Posterior vena cava (tissue), 2 donors: Measurements from ENCODE around the gene SERPINA9. TPM values are rescaled to one million over a fixed set of nuclear protein-coding genes. Genes with fewer than 3 reads are reported as not detected.
"Not testable (repeated sequence)": the region's sequence is repeated elsewhere in the genome, so short reads cannot be mapped to it uniquely, and the experiment has no call there.

ENCODE experiments used
- DNase-seq: peaks from one replicate; pipeline ENCODE4 v3.0.0-alpha.2; 2020; ENCODE audit warnings: low spot score
- intact Hi-C, 2 donors: fragments of 100-400 bp; cut with DNase I; formaldehyde crosslinking; loops; one replicate each; pipeline versions ENCODE4 v1.14.1 to v1.14.2; 2022 to 2023
- long read RNA-seq, 2 donors: library from polyadenylated mRNA; unstranded; transcript quantifications; one replicate each; pipeline ENCODE4 v2.0.0, GENCODE V29; 2020 to 2021
- total RNA-seq, 2 donors: library from RNA; stranded (reverse); fragmentation: NEBNext Ultra II Directional; extraction: Animal tissue kit (Norgen Biotek cat#: 25700); gene quantifications; one replicate each; pipeline ENCODE4 v1.2.1, GENCODE V29; 2021
- donor health status: DM: yes; HTN: yes; CAD: no.
- donor health status: DM: yes; HTN: yes; CAD: no.

Gene SERPINA9, protein sequence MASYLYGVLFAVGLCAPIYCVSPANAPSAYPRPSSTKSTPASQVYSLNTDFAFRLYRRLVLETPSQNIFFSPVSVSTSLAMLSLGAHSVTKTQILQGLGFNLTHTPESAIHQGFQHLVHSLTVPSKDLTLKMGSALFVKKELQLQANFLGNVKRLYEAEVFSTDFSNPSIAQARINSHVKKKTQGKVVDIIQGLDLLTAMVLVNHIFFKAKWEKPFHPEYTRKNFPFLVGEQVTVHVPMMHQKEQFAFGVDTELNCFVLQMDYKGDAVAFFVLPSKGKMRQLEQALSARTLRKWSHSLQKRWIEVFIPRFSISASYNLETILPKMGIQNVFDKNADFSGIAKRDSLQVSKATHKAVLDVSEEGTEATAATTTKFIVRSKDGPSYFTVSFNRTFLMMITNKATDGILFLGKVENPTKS
- not detected for total RNA-seq
- long read RNA-seq, donor 1, result 0 reads
- long read RNA-seq, donor 2, result 0 reads

DNA sequence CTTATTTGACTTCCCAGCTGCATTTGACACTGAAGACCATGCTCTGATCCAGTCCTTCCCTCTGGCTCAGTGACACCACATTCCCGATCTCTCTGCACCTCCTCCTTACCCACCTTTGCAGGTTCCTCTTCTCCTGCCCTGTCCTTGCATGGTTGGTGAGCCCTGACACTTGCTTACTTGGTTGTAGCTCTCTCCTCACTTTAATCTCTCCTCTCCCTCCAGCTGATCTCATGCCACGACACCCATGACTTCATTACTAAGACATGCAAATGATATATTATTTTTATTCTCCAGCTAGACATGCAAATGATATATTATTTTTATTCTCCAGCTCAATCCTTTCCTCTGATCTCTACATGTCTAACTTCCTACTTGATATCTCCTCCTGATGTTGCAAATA is at the start of gene SERPINA9:
TSS of gene SERPINA9 (minus strand) at position 175 of the 400 bp plus-strand sequence. CDS start 6,357 bp downstream, outside the sequence.
- DNase-seq, result no peak
- intact Hi-C loops, result no loop called here

DNA sequence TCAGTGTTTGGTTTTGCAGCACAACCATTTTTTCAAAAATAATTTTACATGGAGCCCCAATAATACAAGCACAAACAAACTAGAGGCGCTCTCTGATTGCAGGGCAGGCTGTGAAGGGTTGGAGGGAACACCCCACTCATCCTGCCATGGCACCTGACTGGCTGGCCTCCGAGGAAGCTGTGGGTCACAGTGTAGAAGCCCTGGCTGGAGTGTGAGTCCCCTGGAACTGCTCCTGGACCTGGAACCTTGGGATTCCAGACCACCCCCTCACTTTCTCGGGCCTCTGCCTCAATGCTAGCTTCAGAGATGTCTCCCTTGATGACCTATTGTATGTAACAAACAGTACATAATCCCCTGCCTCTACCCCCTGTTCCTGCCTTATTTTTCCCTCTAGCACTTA is 48.1 kb upstream of the SERPINA9 start:
- no peak for DNase-seq
- intact Hi-C loops, result no loop called here

DNA sequence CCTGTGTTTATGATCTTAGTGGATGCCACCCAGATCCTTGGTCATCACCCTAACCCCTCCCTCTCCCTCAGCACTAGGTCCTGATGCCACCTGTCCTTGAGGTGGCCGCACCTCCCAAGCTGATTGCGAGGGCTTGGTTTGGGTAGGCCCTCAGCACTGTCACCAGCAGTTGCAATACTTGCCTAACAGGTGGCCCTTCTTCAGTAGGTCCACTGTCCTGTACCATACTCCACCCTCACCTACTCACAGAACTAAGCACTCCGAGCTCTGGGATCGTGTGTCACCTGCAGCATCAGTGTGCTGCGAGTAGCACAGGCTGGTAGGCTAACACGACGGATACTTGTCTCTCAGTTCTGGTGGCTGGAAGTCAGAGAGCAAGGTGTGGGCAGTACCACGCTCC is 47.3 kb upstream of the SERPINA9 start:
- DNase-seq, result no peak
- intact Hi-C loops, result no loop called here

DNA sequence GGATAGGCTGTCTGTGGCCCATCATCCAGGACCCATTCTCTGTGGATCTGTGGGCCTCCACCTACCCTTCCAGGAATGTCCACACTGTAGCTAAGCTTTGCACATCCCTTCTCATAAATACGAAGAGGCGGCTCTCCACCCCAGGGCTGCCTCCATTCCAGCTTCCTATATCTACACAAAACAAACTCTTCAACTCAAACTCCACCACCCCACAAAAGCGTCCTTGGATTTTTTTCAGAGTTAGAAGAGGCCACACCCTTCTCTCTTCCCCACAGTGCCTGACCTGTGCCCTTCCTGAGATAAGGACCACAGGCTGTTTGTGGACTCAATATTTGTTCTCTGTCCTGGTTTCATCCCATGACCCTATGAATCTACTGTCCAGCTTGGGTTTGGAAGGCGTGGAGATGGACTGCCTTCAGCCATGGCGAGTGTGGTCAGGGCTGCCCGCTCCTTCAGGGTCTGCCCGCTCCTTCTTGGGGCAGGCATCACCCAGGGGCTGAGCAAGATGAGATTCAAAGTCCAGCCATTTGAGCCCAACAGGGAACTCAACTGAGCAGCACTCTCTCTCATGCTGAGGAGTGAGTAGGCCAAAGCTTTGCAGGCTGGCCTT is 46.2 kb upstream of the SERPINA9 start:
- intact Hi-C loops, result no loop called here
- no peak for DNase-seq

DNA sequence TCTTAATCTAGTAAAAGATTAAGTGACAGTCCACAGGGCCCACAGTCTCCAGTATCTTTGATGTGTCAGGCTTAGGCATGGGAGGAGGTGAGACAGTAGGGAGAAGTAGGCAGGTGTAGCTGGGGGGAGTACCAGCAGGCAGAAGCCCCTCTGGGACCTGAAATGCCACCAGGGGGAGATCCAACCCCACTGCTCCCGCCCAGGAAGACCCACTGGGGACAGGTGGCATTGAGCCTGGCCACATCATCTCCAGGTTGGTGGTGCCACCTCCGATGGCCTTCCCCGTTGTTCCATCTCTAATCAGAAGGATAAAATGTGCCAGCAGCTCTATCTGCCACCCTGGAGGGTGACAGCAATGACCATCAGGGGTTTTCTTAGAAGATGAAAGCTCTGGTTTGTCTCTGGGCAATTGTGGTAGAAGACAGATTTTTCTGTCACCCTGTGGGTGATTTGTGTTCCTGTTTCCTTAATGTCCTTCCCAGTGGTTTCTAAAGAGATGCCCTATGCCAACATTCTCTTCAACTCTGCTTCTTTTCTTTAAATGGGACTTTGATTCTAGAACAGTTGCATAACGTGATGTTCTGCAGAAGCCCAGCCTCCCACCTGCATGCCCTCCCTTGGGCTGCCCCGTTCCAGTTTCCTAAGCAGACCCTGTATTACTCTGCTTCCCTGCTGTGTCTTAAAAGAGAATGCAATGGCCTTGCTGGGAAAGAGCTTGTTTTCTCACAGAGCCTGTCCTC is 45.5 kb upstream of the SERPINA9 start:
- intact Hi-C loops, result no loop called here

DNA sequence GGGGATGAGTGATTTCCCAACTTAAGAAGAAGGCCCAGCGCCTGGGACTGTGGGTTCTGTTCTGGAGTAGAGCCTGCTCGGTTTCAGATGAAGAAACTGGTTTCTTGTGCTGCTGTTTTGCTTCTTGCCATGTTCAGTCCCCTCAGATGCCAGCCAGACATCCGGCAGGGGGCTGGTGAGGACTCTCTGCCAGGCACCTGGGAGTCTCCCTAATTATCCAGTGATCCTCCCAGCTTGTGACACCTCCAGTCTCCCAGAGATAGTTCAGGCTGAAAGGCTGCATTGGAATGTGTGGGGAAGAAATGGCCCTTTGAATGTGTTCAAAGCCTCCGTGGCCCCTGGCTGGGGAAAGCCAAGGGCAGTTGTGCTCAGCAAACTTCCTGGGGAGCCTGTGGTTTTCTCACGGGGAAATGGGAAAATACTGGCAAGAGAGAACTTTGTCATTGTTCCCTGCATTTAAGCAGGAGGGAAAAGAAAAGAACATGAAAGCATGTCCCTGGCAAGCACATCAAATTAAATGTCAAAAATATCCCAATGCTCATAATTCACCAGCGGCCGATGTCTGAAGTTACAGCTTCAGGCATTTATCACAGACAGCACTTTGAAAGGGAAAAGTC is 41.8 kb upstream of the SERPINA9 start:
- intact Hi-C loops, result no loop called here
- DNase-seq, result no peak

More for the DNA sequence above, 45.5 kb upstream of the SERPINA9 start:
- no peak for DNase-seq

DNA sequence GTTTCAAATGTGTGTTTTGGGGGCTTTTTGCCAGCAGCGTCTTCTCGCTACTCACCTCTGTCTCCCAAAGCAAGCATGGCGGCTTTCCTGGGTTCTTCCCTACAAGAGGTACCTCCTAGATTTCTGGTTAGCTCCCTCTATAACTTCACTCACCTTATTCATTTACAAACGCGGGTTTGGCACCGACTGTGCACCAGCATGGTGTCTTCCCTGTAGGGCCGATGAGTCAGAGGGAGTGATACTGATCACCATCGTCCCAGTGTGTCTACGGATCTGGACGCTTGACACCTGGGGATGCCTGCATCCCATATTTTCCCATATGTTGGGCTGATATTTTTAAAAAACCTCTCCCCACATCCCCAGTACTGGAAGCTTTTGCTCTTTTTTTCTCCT is 41.2 kb upstream of the SERPINA9 start:
- no peak for DNase-seq
- intact Hi-C loops, result no loop called here

DNA sequence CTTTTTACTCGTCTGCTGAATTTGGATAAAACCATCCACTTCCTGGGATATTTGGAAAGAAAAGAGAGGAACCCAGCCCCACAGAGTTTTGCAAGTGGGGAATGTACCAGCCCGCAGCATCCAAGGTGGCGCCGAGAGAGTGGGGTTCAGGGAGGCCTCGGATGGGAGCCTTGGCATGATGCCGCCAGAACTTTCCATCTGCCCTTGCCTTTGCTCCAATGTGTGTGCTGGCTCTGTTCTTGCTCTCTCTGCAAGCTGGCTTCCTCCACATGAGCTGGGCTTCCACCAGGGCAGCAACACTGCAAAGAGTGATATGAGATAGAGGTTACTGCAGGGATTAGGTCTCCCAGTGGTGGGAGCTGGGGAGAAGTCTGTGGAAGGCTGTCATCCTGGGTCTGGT is 39.9 kb upstream of the SERPINA9 start:
- intact Hi-C loops, result no loop called here
- DNase-seq, result no peak

DNA sequence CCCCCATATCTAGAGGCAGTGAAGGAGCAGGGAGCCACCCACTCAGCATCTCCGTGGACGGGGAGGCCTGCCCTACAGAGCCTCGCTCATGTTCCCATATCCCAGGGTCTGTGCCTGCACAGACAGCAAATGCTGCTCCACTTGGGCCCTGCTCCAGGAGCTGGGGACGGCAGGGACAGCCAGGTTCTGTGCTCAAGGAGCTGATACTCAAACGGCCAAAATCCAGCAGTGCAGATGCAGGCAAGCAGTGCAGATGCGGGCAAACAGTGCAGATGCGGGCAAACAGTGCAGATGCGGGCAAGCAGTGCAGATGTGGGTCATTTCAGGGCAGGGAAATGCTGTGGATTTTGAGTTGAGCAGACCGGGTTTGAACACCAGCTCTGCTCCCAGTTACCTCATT is 39.4 kb upstream of the SERPINA9 start:
- no peak for DNase-seq

DNA sequence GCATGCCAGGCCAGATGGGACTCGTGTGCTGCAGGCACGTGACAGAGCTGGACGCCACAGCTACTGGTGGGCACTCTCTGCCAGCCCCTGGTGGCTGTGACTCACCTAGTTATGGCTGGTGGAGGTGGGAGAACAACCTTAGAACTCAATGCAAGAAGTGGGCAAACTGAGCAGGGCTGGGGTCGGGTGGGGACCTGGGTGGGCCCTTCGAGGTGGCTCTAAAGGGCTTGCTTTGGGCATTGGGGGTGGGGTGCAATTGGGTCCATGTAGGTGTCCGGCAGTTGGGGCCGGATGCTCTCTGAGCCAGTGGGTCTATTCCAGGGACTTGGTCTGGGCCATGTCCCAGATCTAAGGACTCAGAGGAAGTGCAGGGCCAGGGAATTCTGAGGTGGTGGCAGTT is 38.4 kb upstream of the SERPINA9 start:
- intact Hi-C loops, result no loop called here

More for the DNA sequence above, 39.4 kb upstream of the SERPINA9 start:
- intact Hi-C loops, result no loop called here

DNA sequence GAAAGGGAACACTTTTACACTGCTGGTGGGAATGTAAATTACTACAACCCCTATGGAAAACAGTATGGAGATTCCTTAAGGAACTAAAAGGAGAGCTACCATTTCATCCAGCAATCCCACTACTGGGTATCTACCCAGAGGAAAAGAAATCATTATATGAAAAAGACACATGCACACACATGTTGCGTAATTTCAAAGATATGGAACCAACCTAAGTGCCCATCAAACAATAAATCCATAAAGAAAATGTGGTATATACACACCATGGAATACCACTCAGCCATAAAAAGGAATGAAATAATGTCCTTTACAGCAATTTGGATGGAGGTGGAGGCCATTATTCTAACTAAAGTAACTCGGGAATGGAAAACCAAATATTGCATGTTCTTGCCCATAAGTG is 34.5 kb upstream of the SERPINA9 start:
- DNase-seq, intact Hi-C loops: not testable (repeated sequence)

More for the DNA sequence above, 38.4 kb upstream of the SERPINA9 start:
- DNase-seq, result no peak

DNA sequence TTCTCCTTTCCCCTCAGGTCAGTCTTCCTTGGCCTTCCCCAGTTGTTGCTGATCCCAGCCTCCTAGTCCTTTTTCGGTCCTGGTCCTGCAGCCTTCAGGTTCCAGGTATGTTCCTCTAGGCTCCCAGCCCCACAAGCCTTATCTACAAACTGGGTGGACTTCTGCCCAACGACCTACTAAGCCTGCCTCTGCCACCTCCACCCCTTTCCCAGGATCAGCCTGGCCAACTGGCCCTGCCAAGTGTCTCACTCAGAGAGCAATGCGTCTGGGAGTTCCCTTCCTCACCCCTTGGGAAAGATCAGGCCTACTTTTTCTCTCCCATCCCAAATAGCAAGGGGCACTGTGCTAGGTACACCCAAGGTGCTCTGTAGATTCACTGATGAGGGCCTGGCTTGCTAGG is 33.4 kb upstream of the SERPINA9 start, which contains the start of gene SERPINA12:
TSS of gene SERPINA12 (minus strand) at position 114 of the 400 bp plus-strand sequence. CDS start 11,072 bp downstream, outside the sequence.
- intact Hi-C loops, result loop anchor here in 1 of 2 donors (2.0 kb wide), 1 partner anchor 65 kb away; no protein-coding TSS in a partner anchor
- no peak for DNase-seq

DNA sequence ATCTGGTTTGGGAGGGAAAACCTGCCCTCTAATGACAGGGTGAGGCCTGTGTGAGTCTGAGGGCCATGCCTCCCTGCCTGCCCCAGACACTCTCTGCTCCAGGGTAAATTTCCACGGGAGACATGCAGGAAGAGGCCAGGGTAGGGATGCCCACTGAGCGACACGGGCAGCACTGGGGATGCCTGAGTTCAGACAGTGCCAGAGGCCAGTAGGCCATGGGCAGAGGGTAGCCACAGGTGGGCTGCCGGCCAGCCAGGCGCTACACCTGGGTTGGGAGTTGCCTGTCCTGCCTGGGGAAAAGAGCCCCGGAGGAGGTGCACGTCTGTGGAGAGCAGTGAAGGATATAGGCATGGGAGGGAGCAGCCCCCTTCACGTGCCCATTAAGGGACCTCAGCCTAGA is 29.6 kb upstream of the SERPINA9 start:
- intact Hi-C loops, result no loop called here
- DNase-seq, result no peak

DNA sequence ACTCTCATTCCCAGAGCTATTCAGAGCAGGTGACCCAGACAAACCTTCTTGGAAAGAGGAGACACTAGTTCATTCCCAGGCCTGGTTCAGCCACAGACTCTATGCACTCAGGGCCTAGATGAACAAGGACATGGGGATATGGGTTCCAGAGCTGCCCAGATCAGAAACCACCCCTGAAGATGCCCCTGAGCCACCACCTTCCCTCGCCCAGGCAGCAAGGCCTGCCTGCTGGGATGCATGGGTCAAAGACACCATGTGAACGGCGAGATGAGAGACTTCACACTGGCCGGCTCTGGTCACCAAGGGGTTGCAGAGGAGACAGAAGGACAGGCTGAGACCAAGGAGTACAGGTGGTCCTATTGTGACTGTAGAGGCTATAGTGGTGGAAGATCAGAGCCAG is 29.2 kb upstream of the SERPINA9 start:
- DNase-seq, result no peak
- intact Hi-C loops, result no loop called here

DNA sequence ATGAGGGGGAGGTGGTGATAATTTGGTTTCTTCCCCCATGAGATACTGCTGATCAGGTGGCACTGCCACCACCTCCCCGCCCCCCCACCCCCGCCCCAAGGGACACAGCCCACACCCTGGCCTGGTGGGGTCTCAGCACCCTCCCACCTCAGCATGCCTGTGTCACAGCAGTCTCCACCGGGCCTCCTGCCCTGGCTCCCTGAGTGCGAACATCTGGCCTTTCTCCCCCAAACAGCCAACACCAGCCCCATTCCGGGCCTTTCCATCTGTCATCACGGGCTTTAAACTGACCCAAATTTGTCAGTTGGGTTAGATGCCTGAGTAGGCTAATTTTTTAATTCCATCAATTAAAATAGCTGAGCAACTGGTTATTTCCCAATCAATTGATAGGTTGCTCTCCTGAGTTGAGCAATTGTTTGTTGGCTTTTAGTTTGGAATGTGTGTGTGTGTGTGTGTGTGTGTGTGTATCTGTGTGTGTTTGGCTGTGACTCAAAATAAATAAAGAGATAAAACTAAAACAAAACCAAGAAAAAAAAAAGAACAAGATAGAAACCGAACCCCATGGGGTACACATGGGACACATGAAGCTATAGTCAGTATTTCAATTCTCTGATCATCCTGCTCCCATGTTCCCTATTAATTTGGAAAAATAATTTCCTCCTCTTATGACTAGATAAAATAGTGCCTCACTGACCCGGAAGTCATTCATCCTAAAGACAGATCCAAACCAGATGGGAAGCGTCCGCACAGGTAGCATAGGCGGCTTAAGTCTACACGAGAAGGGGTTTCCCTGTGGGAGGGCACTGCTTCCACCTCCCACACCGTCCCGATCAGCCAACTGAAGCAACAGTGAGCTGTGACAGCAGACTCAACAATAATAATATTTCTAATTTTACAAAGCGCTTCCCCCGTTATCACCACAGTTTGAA is 25.9 kb upstream of the SERPINA9 start:
- intact Hi-C loops, result no loop called here
- DNase-seq, result no peak

DNA sequence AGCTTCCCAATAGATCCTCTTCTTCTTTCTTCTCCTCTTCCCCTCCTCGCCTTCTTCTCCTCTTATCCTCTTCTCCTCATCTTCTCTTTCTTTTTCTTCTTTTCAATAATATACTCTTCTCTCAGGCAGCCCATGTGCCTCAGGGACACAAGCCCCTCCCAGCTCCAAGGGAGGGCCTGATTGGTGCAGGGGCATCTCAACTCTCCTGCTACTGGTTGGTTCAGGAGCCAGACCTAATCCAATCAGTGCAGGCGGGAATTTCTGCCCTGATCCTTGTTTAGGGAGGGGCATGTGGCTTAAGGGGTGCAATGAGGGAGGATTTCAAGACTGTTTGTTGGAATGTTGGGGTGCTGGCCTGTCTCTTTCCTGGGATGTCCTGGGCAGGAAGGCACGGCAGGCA is 24.3 kb upstream of the SERPINA9 start:
- no peak for DNase-seq
- intact Hi-C loops, result no loop called here

DNA sequence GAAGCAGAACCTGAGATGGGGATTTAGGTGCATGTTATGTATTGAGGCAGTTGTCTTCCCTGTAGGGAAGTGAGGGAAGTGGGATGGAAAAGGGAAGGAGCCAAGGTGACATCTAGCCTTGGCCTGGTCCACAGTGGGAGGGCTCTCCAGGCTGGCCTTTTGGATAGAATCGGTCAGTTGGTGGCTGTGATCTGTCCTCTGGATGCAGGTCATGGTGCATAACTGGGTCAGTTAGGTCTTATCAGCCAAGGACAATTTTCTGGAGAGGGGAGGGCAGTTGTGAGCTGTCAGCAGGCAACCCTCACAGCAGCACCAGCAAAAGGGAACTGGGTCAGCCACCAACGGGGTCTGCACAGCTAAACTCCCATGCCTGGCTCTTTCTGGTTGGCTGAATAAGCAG is 23.7 kb upstream of the SERPINA9 start:
- intact Hi-C loops, result no loop called here

DNA sequence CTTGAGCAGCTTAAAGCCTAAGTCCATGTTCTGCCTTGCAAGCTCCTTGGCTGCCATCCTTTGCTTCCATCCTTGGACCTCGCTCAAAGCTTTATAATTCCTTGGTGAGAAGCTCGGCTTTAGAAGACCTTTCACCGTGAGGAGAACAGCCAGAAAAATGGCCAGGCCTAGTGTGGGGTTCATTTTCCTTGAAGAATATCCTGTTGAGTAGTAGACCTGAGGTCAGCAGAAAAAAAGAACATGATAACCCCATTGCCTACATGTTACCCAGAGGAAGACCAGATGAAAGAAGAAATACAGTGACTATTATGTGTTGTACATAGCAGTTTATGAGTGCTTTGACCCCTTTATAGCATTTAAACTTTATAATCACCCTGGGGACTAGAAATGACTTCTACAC is 22.2 kb upstream of the SERPINA9 start:
- intact Hi-C loops, result no loop called here

More for the DNA sequence above, 23.7 kb upstream of the SERPINA9 start:
- DNase-seq, result no peak

More for the DNA sequence above, 22.2 kb upstream of the SERPINA9 start:
- no peak for DNase-seq
